Mesenchymal stem cell (in vitro differentiated cells and primary cell): ENCODE results near the gene RGS9.
"Not testable (repeated sequence)": the region's sequence is repeated elsewhere in the genome, so short reads cannot be mapped to it uniquely, and the experiment has no call there.

Experiments used
- DNase-seq: peaks from one replicate; pipeline ENCODE4 v3.0.0-alpha.2; 2013
- H2AFZ ChIP-seq: one replicate; pipeline ENCODE4 v1.6.1; 2013; ENCODE audit warnings: low read depth, mild to moderate bottlenecking, control low read depth, inconsistent platforms, low read length, moderate library complexity
- H2AK5ac ChIP-seq: 2 replicates; pipeline ENCODE4 v1.6.1; 2013; ENCODE audit warnings: low read length, moderate library complexity, mild to moderate bottlenecking, inconsistent platforms; ENCODE audit not compliant: severe bottlenecking
- H2BK120ac ChIP-seq: one replicate; pipeline ENCODE4 v1.6.1; 2013; ENCODE audit warnings: low read depth, mild to moderate bottlenecking, inconsistent platforms, low read length, moderate library complexity
- H2BK12ac ChIP-seq, 2 experiments: one replicate each; pipeline ENCODE4 v1.6.1; 2013; ENCODE audit warnings: inconsistent platforms in 2 of 2, low read length in 2 of 2, mild to moderate bottlenecking in 2 of 2, moderate library complexity in 2 of 2, control low read depth in 1 of 2
- H2BK15ac ChIP-seq: one replicate; pipeline ENCODE4 v1.6.1; 2013; ENCODE audit warnings: mild to moderate bottlenecking, low read depth, inconsistent platforms; ENCODE audit not compliant: poor library complexity, severe bottlenecking
- H2BK5ac ChIP-seq: 2 replicates; pipeline ENCODE4 v1.6.1; 2013; ENCODE audit warnings: low read depth, mild to moderate bottlenecking, low read length, control low read depth, inconsistent platforms; ENCODE audit not compliant: poor library complexity, severe bottlenecking
- H3K14ac ChIP-seq, 2 experiments: one replicate each; pipeline ENCODE4 v1.6.1; 2013; ENCODE audit warnings: inconsistent platforms in 2 of 2, low read length in 2 of 2, control low read depth in 1 of 2, mild to moderate bottlenecking in 1 of 2, moderate library complexity in 1 of 2
- H3K18ac ChIP-seq, 2 experiments: one replicate each; pipeline ENCODE4 v1.6.1; 2013; ENCODE audit warnings: inconsistent platforms in 2 of 2, low read length in 2 of 2, control low read depth in 1 of 2, low read depth in 1 of 2, mild to moderate bottlenecking in 1 of 2
- H3K23ac ChIP-seq, 2 experiments: one replicate each; pipeline ENCODE4 v1.6.1; 2013; ENCODE audit warnings: inconsistent platforms in 2 of 2, low read length in 2 of 2, mild to moderate bottlenecking in 2 of 2, moderate library complexity in 2 of 2, control low read depth in 1 of 2
- H3K27ac ChIP-seq: 2 replicates; pipeline ENCODE4 v1.5.1; 2013; ENCODE audit warnings: mild to moderate bottlenecking, moderate library complexity, low read length, control low read depth, inconsistent platforms; ENCODE audit not compliant: poor library complexity, severe bottlenecking
- H3K27me3 ChIP-seq, 2 experiments: 2 replicates each; pipeline versions ENCODE4 v1.6.1 to v1.7.0; 2013; ENCODE audit warnings: low read length in 2 of 2, mild to moderate bottlenecking in 2 of 2, moderate library complexity in 2 of 2, control low read depth in 1 of 2, inconsistent platforms in 1 of 2; ENCODE audit not compliant: control insufficient read depth in 1 of 2, insufficient read depth in 1 of 2
- H3K36me3 ChIP-seq, 2 experiments: 2 replicates each; pipeline versions ENCODE4 v1.6.1 to v1.7.0; 2013; ENCODE audit warnings: low read length in 2 of 2, control low read depth in 1 of 2, inconsistent platforms in 1 of 2, low read depth in 1 of 2, mild to moderate bottlenecking in 1 of 2; ENCODE audit not compliant: insufficient read depth in 2 of 2, control insufficient read depth in 1 of 2
- H3K4ac ChIP-seq, 2 experiments: one replicate each; pipeline ENCODE4 v1.6.1; 2013; ENCODE audit warnings: inconsistent platforms in 2 of 2, low read length in 2 of 2, mild to moderate bottlenecking in 2 of 2, moderate library complexity in 2 of 2, control low read depth in 1 of 2, low read depth in 1 of 2
- H3K4me1 ChIP-seq: 2 replicates; pipeline ENCODE4 v1.6.1; 2013; ENCODE audit warnings: low read depth, low read length, control low read depth; ENCODE audit not compliant: control insufficient read depth, insufficient read depth
- H3K4me2 ChIP-seq: 2 replicates; pipeline ENCODE4 v1.6.1; 2013; ENCODE audit warnings: low read length, mild to moderate bottlenecking, inconsistent platforms; ENCODE audit not compliant: poor library complexity, severe bottlenecking
- H3K4me3 ChIP-seq, 2 experiments: 2 replicates each; pipeline versions ENCODE4 v1.5.1 to v1.7.0; 2013; ENCODE audit warnings: low read length in 2 of 2, mild to moderate bottlenecking in 2 of 2, control low read depth in 1 of 2, low read depth in 1 of 2; ENCODE audit not compliant: insufficient read depth in 1 of 2
- H3K79me1 ChIP-seq: replicated peaks from 2 replicates; pipeline ENCODE4 v1.6.1; 2013; ENCODE audit warnings: mild to moderate bottlenecking, control low read depth, low read length, inconsistent platforms; ENCODE audit not compliant: poor library complexity, severe bottlenecking
- H3K9ac ChIP-seq: 2 replicates; pipeline ENCODE4 v1.7.0; 2013; ENCODE audit warnings: mild to moderate bottlenecking, low read length, moderate library complexity
- H3K9me3 ChIP-seq: 2 replicates; pipeline ENCODE4 v1.7.0; 2013; ENCODE audit warnings: mild to moderate bottlenecking, low read length; ENCODE audit not compliant: control insufficient read depth
- H4K8ac ChIP-seq: one replicate; pipeline ENCODE4 v1.6.1; 2013; ENCODE audit warnings: inconsistent platforms, mild to moderate bottlenecking, low read length, moderate library complexity
- H4K91ac ChIP-seq: one replicate; pipeline ENCODE4 v1.6.1; 2013; ENCODE audit warnings: mild to moderate bottlenecking, low read length, inconsistent platforms
- WGBS: methylation state at CpG from one replicate; pipeline ENCODE4 v1.1.7; 2013; ENCODE audit warnings: mixed read lengths; 5-methylcytosine and 5-hydroxymethylcytosine counted together

Gene RGS9

GRCh38 chr17:65180752-65181236 lies 43.6 kb downstream of the RGS9 start:
- not testable (repeated sequence) for H3K79me1 ChIP-seq, H3K23ac ChIP-seq, H3K14ac ChIP-seq, H3K9me3 ChIP-seq, H3K4me2 ChIP-seq, H3K18ac ChIP-seq, H2AFZ ChIP-seq, H4K8ac ChIP-seq, H3K36me3 ChIP-seq, H3K4ac ChIP-seq, H3K27ac ChIP-seq, H2BK12ac ChIP-seq, H3K4me3 ChIP-seq, H2BK120ac ChIP-seq, H2BK15ac ChIP-seq, H4K91ac ChIP-seq, DNase-seq, H3K9ac ChIP-seq, H2AK5ac ChIP-seq, H2BK5ac ChIP-seq
- WGBS: no CpG with 5 or more reads among the region's 4 CpGs
- peaks cover 0 to 21% of the 10 kb centered on the region in 2 experiments for H3K27me3 ChIP-seq
- H3K4me1 ChIP-seq: peaks cover 29% of the 10 kb centered on the region

GRCh38 chr17:65181237-65182061 lies 44.3 kb downstream of the RGS9 start:
- Histone ChIP-seq H3K27ac (no peak overlapping the region), H2AK5ac (peak overlapping the region; percentile 54), H3K9me3 (no peaks in the 10 kb centered on the region), H3K4ac (peak overlapping the region in 1 of 2 experiments; percentile 69), H4K91ac (peak overlapping the region; percentile 3), H3K4me1 (peaks cover 30% of the 10 kb centered on the region), H3K79me1 (no peaks in the 10 kb centered on the region), H4K8ac (peak overlapping the region; percentile 13), H2BK120ac (no peak overlapping the region), H3K27me3 (peaks cover 0 to 19% of the 10 kb centered on the region in 2 experiments), H3K18ac (no peak overlapping the region), H2BK5ac (no peak overlapping the region), H3K9ac (no peak overlapping the region), H2BK15ac (no peak overlapping the region), H3K23ac (no peak overlapping the region), H3K14ac (no peak overlapping the region), H3K36me3 (no peaks in the 10 kb centered on the region), H3K4me3 (no peak overlapping the region), H2AFZ (no peak overlapping the region), H2BK12ac (peak overlapping the region; percentile 2 to 7), H3K4me2 (no peak overlapping the region)
- WGBS: 80% methylated on average over 8 of the region's 9 CpGs
- no peak for DNase-seq

- peak overlapping the region; percentile 45 for H4K8ac ChIP-seq
- peak overlapping the region; percentile 73 for H2BK15ac ChIP-seq
- H3K9ac ChIP-seq: no peak overlapping the region
- peak overlapping the region; percentile 88 for H4K91ac ChIP-seq
- no peaks in the 10 kb centered on the region for H3K9me3 ChIP-seq
- H3K14ac ChIP-seq: peak overlapping the region in 1 of 2 experiments; percentile 79
- H2AFZ ChIP-seq: no peak overlapping the region
- no peaks in the 10 kb centered on the region for H3K79me1 ChIP-seq
- H3K36me3 ChIP-seq: no peaks in the 10 kb centered on the region
- H3K18ac ChIP-seq: peak overlapping the region in 1 of 2 experiments; percentile 1
- H2AK5ac ChIP-seq: peak overlapping the region; percentile 61
- no peak for DNase-seq
- 91% methylated on average over 9 of the region's 9 CpGs for WGBS
- H3K4me1 ChIP-seq: peaks cover 30% of the 10 kb centered on the region
- H3K27ac ChIP-seq: no peak overlapping the region
- peaks cover 0 to 19% of the 10 kb centered on the region in 2 experiments for H3K27me3 ChIP-seq
- no peak overlapping the region for H2BK5ac ChIP-seq
- H2BK12ac ChIP-seq: peak overlapping the region; percentile 22 to 85
- H3K4me2 ChIP-seq: no peak overlapping the region
- H2BK120ac ChIP-seq: no peak overlapping the region
- H3K4me3 ChIP-seq: no peak overlapping the region
- H3K4ac ChIP-seq: peak overlapping the region; percentile 3
- no peak overlapping the region for H3K23ac ChIP-seq
Measured at GRCh38 chr17:65182233-65182632, 45.1 kb downstream of the RGS9 start.

- H3K4ac ChIP-seq: peak overlapping the region in 1 of 2 experiments; percentile 7
- no peak overlapping the region for H3K23ac ChIP-seq
- H2AK5ac ChIP-seq: no peak overlapping the region
- peak overlapping the region; percentile 73 for H4K91ac ChIP-seq
- peak overlapping the region; percentile 67 for H3K27ac ChIP-seq
- H3K14ac ChIP-seq: no peak overlapping the region
- DNase-seq: peak; percentile 40
- no peak overlapping the region for H3K9ac ChIP-seq
- no peak overlapping the region for H3K4me3 ChIP-seq
- peak overlapping the region; percentile 86 for H4K8ac ChIP-seq
- H3K36me3 ChIP-seq: no peaks in the 10 kb centered on the region
- WGBS: 1% methylated on average over 6 of the region's 6 CpGs
- peak overlapping the region; percentile 21 for H2BK120ac ChIP-seq
- H2BK15ac ChIP-seq: no peak overlapping the region
- H2BK5ac ChIP-seq: peak overlapping the region; percentile 8
- peak overlapping the region; percentile 21 to 38 for H2BK12ac ChIP-seq
- H3K79me1 ChIP-seq: no peaks in the 10 kb centered on the region
- H3K27me3 ChIP-seq: peaks cover 0 to 19% of the 10 kb centered on the region in 2 experiments
- H3K4me1 ChIP-seq: peaks cover 23% of the 10 kb centered on the region
- no peak overlapping the region for H2AFZ ChIP-seq
- peak overlapping the region; percentile 10 for H3K4me2 ChIP-seq
- peak overlapping the region; percentile 14 to 28 for H3K18ac ChIP-seq
- peaks cover 4% of the 10 kb centered on the region for H3K9me3 ChIP-seq
Measured at GRCh38 chr17:65183736-65184135, 46.6 kb downstream of the RGS9 start.
